Mesothelial cell of epicardium (in vitro differentiated cells): ENCODE data around the gene CSTPP1. TPM values are rescaled to one million over a fixed set of nuclear protein-coding genes. Genes with fewer than 3 reads are reported as not detected.
A peak's percentile ranks its signal among the peaks of the same experiment; 100 is the strongest.
"Not testable (repeated sequence)": the region's sequence is repeated elsewhere in the genome, so short reads cannot be mapped to it uniquely, and the experiment has no call there.

ENCODE experiments used
- DNase-seq, 2 experiments: peaks; one replicate each; pipeline ENCODE4 v3.0.0; 2021; ENCODE audit warnings: low spot score in 2 of 2; ENCODE audit not compliant: unreplicated experiment in 2 of 2
- H3K27ac Mint-ChIP-seq: 2 replicates; pipeline ENCODE4 v1.8.0; 2021; ENCODE audit warnings: mixed read lengths
- H3K27me3 Mint-ChIP-seq: 2 replicates; pipeline ENCODE4 v1.8.0; 2021; ENCODE audit warnings: low read depth, mixed read lengths
- H3K36me3 Mint-ChIP-seq: 2 replicates; pipeline ENCODE4 v1.8.0; 2021; ENCODE audit warnings: mixed read lengths
- H3K4me1 Mint-ChIP-seq: 2 replicates; pipeline ENCODE4 v1.8.0; 2021; ENCODE audit warnings: mixed read lengths
- H3K4me3 Mint-ChIP-seq: 2 replicates; pipeline ENCODE4 v1.8.0; 2021; ENCODE audit warnings: mild to moderate bottlenecking, moderate library complexity, mixed read lengths
- H3K9me3 Mint-ChIP-seq: 2 replicates; pipeline ENCODE4 v1.8.0; 2021; ENCODE audit warnings: mixed read lengths
- total RNA-seq: library from RNA; stranded (reverse); gene quantifications from 3 replicates; pipeline ENCODE4 v1.2.1, GENCODE V29; 2021
- TF ChIP-seq, protein P1 (sequence below): fragments of 200-600 bp; sonication (generic); IDR thresholded peaks from one replicate; pipeline ENCODE4 v1.5.0; 2021; ENCODE audit warnings: antibody characterized with exemption; ENCODE audit not compliant: unreplicated experiment

Gene CSTPP1
- total RNA-seq, 1 donor from 2014 or later: 44.0 TPM

DNA sequence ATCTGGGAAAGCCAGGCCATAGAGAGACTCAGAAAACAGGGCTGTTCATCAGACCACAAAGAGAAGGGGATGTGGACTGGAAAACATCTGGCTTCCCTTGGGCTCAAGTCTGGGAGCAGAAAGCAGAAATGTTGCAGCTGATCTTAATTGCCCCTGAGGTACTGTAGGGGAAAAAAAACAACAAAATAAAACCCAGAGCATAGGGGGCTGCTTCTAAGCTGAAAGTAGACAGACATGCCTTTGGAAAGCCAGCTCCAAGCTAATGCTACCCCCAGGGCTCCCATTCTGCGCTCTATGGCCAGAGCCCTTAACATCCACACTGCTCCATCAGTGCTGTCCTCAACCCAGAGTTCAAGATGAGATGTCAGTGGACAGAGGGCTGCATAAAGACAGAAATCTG is 251.7 kb downstream of the CSTPP1 start:
- H3K4me3 Mint-ChIP-seq: no peak overlapping the region
- DNase-seq: no peak
- H3K9me3 Mint-ChIP-seq: no peaks in the 10 kb centered on the region
- H3K27ac Mint-ChIP-seq: peak overlapping the region; percentile 85
- TF ChIP-seq, protein P1, sequence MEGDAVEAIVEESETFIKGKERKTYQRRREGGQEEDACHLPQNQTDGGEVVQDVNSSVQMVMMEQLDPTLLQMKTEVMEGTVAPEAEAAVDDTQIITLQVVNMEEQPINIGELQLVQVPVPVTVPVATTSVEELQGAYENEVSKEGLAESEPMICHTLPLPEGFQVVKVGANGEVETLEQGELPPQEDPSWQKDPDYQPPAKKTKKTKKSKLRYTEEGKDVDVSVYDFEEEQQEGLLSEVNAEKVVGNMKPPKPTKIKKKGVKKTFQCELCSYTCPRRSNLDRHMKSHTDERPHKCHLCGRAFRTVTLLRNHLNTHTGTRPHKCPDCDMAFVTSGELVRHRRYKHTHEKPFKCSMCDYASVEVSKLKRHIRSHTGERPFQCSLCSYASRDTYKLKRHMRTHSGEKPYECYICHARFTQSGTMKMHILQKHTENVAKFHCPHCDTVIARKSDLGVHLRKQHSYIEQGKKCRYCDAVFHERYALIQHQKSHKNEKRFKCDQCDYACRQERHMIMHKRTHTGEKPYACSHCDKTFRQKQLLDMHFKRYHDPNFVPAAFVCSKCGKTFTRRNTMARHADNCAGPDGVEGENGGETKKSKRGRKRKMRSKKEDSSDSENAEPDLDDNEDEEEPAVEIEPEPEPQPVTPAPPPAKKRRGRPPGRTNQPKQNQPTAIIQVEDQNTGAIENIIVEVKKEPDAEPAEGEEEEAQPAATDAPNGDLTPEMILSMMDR: no peak
- H3K36me3 Mint-ChIP-seq: no peaks in the 10 kb centered on the region
- peaks cover 39% of the 10 kb centered on the region for H3K4me1 Mint-ChIP-seq
- H3K27me3 Mint-ChIP-seq: no peaks in the 10 kb centered on the region

DNA sequence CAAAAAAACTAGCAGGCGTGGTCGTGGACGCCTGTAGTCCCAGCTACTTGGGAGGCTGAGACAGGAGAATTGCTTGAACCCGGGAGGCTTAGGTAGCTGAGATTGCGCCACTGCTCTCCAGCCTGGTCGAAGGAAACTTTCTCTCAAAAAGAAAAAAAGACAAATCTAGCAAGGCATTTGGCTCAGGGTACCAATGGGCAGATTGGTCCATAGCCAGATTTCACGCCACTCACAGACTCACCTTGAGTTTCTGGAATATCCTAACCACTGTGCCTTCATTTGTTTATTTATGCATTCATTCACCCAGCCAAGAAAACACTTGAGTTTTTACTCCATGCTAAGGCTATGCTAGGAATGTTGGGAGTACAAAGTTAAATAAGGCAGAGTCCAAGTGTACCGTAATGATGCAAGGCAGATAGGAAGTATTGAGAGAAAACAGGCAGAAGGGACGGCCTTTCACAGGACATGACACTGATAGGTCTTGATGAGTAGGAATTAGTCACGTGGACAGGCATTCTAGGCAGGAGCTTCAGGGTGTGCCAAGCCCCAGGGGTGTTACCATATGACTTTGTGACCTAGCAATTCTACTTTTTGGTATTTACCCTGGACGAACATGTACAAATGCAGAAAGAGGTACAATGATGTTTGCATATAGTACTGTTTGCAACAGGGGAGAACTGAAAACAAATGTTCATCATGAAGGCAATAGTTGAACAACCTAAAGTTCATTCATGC is 252.7 kb downstream of the CSTPP1 start:
- Mint-ChIP-seq H3K36me3 (no peaks in the 10 kb centered on the region), H3K4me3 (no peak overlapping the region), H3K27me3 (no peaks in the 10 kb centered on the region), H3K9me3 (no peaks in the 10 kb centered on the region), H3K27ac (peak overlapping the region; percentile 40), H3K4me1 (peaks cover 46% of the 10 kb centered on the region)
- no peak for DNase-seq
- TF ChIP-seq, protein P1: no peak

DNA sequence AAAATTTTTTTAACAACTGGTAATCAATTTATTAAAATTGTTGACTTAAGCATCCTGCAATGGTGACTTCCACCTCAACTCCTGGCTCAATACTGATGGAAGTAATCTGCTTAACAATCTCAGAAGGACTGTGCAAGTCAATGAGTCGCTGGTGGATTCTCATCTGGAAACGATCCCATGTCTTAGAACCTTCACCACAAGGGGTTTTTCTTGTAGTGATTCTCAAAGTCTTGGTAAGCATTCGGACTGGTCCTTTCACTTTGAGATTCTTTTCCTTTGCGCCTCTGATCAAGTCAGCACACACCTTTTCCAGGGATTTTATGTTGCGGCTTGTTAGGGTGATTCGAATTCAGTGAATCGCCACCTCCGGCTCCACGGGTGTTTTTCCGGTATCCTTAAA is 254.6 kb downstream of the CSTPP1 start:
- H3K9me3 Mint-ChIP-seq, H3K27me3 Mint-ChIP-seq, H3K27ac Mint-ChIP-seq, DNase-seq, H3K4me3 Mint-ChIP-seq, H3K36me3 Mint-ChIP-seq: not testable (repeated sequence)
- H3K4me1 Mint-ChIP-seq: peaks cover 45% of the 10 kb centered on the region

DNA sequence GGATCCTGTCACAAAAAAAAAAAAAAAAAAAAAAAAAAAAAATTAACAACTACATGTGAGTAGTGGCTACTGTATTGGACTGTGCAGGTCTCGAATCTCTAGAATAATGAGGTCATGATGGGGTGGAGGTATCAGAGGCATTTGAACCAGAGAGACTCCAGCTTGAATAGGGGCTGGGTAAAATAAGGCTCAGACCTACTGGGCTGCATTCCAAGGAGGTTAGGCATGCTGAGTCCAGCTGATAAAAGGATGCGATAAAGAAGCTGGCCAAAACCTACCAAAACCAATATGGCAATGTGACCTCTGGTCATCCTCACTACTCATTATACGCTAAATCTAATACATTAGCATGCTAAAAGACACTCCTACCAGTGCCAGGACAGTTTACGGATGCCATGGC is 255.6 kb downstream of the CSTPP1 start:
- Mint-ChIP-seq H3K27me3 (no peaks in the 10 kb centered on the region), H3K4me3 (no peak overlapping the region)

DNA sequence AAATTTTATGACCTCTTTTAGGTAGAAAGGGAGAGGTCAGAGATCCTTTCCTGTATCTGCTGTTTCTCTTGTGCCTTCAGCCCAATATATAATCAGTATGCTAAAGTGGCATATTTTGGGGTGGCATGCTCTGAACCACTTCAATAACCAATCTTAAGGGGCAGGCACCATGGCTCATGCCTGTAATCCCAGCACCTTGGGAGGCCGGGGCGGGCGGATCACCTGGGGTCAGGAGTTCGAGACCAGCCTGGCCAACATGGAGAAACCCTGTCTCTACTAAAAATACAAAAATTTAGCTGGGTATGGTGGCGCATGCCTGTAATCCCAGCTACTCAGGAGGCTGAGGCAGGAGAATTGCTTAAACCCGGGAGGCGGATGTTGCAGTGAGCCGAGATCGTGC is 261.6 kb downstream of the CSTPP1 start:
- not testable (repeated sequence) for H3K4me3 Mint-ChIP-seq, H3K36me3 Mint-ChIP-seq, H3K9me3 Mint-ChIP-seq, DNase-seq, H3K27me3 Mint-ChIP-seq, H3K27ac Mint-ChIP-seq
- peaks cover 15% of the 10 kb centered on the region for H3K4me1 Mint-ChIP-seq

More for the DNA sequence above, 255.6 kb downstream of the CSTPP1 start:
- H3K9me3 Mint-ChIP-seq: no peaks in the 10 kb centered on the region
- H3K4me1 Mint-ChIP-seq: peaks cover 40% of the 10 kb centered on the region
- H3K27ac Mint-ChIP-seq: no peak overlapping the region
- DNase-seq: no peak
- no peaks in the 10 kb centered on the region for H3K36me3 Mint-ChIP-seq
- TF ChIP-seq, protein P1: no peak

DNA sequence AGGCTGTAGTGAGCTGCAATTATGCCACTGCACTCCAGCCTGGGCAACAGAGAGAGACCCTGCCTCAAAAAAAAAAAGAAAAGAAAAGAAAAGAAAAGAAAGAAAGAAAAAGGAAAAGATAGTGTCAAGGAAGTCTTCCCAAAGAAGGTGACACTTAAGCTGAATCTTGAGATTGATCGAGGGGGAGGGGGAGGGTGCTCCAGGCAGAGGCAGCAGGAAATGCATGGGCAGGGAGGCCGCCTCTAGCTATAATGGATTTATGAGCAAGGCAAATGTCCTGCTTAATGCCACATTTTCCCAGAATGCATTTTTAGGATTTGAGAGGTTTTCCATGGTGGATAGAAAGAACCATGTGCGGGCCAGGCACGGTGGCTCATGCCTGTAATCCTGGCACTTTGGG is 264.5 kb downstream of the CSTPP1 start:
- H3K27ac Mint-ChIP-seq: no peak overlapping the region
- no peak overlapping the region for H3K4me3 Mint-ChIP-seq

More for the DNA sequence above, 264.5 kb downstream of the CSTPP1 start:
- TF ChIP-seq, protein P1: no peak
- no peaks in the 10 kb centered on the region for H3K9me3 Mint-ChIP-seq
- DNase-seq: no peak
- H3K4me1 Mint-ChIP-seq: peaks cover 7% of the 10 kb centered on the region
- H3K36me3 Mint-ChIP-seq: no peaks in the 10 kb centered on the region
- H3K27me3 Mint-ChIP-seq: no peaks in the 10 kb centered on the region
